Measurements from ENCODE around the gene CDH23.

- TF ChIP-seq CTCF (IDR thresholded peaks at IDR 0.05) (no peak), POLR2A (IDR thresholded peaks at IDR 0.05) (no peak), POLR2AphosphoS5 (IDR thresholded peaks at IDR 0.05) (no peak), EP300 (IDR thresholded peaks at IDR 0.05; ENCODE audit: low read depth) (no peak)
These were observed 8.5 kb upstream of the CDH23 start for GRCh38 chr10:71388171-71388570.

Measured in transverse colon (tissue), 4 donors.